Measurements from ENCODE around the gene DPYSL3.

DNA sequence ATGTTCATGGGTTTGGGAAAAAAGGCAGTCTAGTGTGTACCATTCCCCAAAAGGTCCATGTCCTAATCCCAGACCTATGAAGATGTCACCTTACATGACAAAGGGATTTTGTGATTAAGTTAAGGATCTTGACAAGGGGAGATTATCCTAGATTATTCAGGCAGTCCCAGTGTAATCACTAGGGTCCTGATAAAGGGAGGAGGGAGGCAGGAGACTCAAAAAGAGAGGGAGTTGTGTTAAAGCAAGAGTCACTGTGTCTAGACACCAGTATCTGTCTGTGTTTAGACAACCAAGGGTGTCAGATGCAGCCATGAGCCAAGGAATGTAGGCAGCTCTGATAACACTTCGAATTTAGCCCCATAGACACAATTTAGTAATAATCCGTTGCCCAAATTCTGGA is 49.5 kb downstream of the DPYSL3 start:
- TF ChIP-seq CTCF (IDR thresholded peaks at IDR 0.05), result no peak
- TF ChIP-seq ZFX (IDR thresholded peaks at IDR 0.05; ENCODE audit: borderline replicate concordance), result no peak
